Vagina (tissue), 2 donors: ENCODE results near the gene NUP210. TPM values are rescaled to one million over a fixed set of nuclear protein-coding genes. Genes with fewer than 3 reads are reported as not detected.

Experiments
- DNase-seq, 2 donors: peaks; one replicate each; pipeline ENCODE4 v3.0.0-alpha.2; 2017; ENCODE audit errors: extremely low spot score in 2 of 2
- H3K27ac ChIP-seq: fragments of 200-600 bp; sonication (generic); one replicate; pipeline ENCODE4 v1.5.1; 2019
- H3K27me3 ChIP-seq: fragments of 200-600 bp; sonication (generic); one replicate; pipeline ENCODE4 v1.5.1; 2019
- H3K36me3 ChIP-seq, 2 donors: fragments of 200-600 bp; sonication (generic); one replicate each; pipeline ENCODE4 v1.5.1; 2017 to 2019
- H3K4me1 ChIP-seq: fragments of 200-600 bp; sonication (generic); one replicate; pipeline ENCODE4 v1.5.1; 2019
- H3K4me3 ChIP-seq, 2 donors: fragments of 200-600 bp; sonication (generic); 1 replicate in 1 of 2; 2 replicates in 1 of 2; pipeline ENCODE4 v1.5.1; 2016 to 2019
- H3K9me3 ChIP-seq: fragments of 200-600 bp; sonication (generic); one replicate; pipeline ENCODE4 v1.5.1; 2019
- CTCF ChIP-seq, 3 experiments: fragments of 450-650 bp in 2 of 3; fragments of 200-600 bp in 1 of 3; sonication (generic) in 1 of 3; IDR thresholded peaks; one replicate each; pipeline ENCODE4 v1.5.1; 2017 to 2019; ENCODE audit warnings: antibody characterized with exemption in 3 of 3, mild to moderate bottlenecking in 2 of 3, moderate library complexity in 2 of 3
- POLR2A ChIP-seq, 2 donors: fragments of 450-650 bp; IDR thresholded peaks; one replicate each; pipeline ENCODE4 v1.6.1; 2017; ENCODE audit warnings: antibody characterized with exemption in 2 of 2, mild to moderate bottlenecking in 2 of 2, moderate library complexity in 2 of 2
- POLR2AphosphoS5 ChIP-seq, 2 donors: sonication (generic); formaldehyde crosslinking; IDR thresholded peaks; one replicate each; pipeline ENCODE4 v1.9.0; 2017; ENCODE audit warnings: antibody characterized with exemption in 2 of 2, mild to moderate bottlenecking in 2 of 2, low read depth in 1 of 2; ENCODE audit not compliant: insufficient read depth in 1 of 2
- intact Hi-C: fragments of 100-400 bp; cut with DNase I; formaldehyde crosslinking; loops from one replicate; pipeline ENCODE4 v1.15.1; 2023
- total RNA-seq: library from RNA; depleted of rRNA; stranded (reverse); fragments of >200 nt; gene quantifications from one replicate; pipeline ENCODE4 v1.2.3, GENCODE V29; 2016

Gene NUP210
- total RNA-seq, 1 donor from 2014 or later, result 10.1 TPM

GRCh38 chr3:13377021-13377420, 43.1 kb downstream of the NUP210 start:
- intact Hi-C loops, result no loop called here

GRCh38 chr3:13376091-13376490, 44.0 kb downstream of the NUP210 start:
- intact Hi-C loops, result no loop called here
- Histone ChIP-seq H3K9me3 (no peaks in the 10 kb centered on the region), H3K27me3 (no peaks in the 10 kb centered on the region), H3K36me3 (no peaks in the 10 kb centered on the region), H3K4me3 (no peak overlapping the region), H3K27ac (no peak overlapping the region), H3K4me1 (no peaks in the 10 kb centered on the region)
- DNase-seq, result no peak
- TF ChIP-seq CTCF (IDR thresholded peaks at IDR 0.05), result no peak
- TF ChIP-seq POLR2A (IDR thresholded peaks at IDR 0.05), result no peak
- TF ChIP-seq POLR2AphosphoS5 (IDR thresholded peaks at IDR 0.05; ENCODE audit: insufficient read depth in 1 of 2, low read depth in 1 of 2), result no peak

More at GRCh38 chr3:13377021-13377420, 43.1 kb downstream of the NUP210 start:
- H3K27ac ChIP-seq, result no peak overlapping the region
- no peak for DNase-seq
- H3K36me3 ChIP-seq, result no peaks in the 10 kb centered on the region
- H3K4me3 ChIP-seq, result no peak overlapping the region
- no peaks in the 10 kb centered on the region for H3K9me3 ChIP-seq
- no peaks in the 10 kb centered on the region for H3K27me3 ChIP-seq
- no peaks in the 10 kb centered on the region for H3K4me1 ChIP-seq
- TF ChIP-seq POLR2A (IDR thresholded peaks at IDR 0.05), result no peak
- no peak for TF ChIP-seq POLR2AphosphoS5 (IDR thresholded peaks at IDR 0.05; ENCODE audit: insufficient read depth in 1 of 2, low read depth in 1 of 2)
- TF ChIP-seq CTCF (IDR thresholded peaks at IDR 0.05), result no peak

- intact Hi-C loops, result no loop called here
- no peak overlapping the region for H3K27ac ChIP-seq
- H3K4me1 ChIP-seq, result no peaks in the 10 kb centered on the region
- no peak for TF ChIP-seq CTCF (IDR thresholded peaks at IDR 0.05)
- no peak for TF ChIP-seq POLR2AphosphoS5 (IDR thresholded peaks at IDR 0.05; ENCODE audit: insufficient read depth in 1 of 2, low read depth in 1 of 2)
- TF ChIP-seq POLR2A (IDR thresholded peaks at IDR 0.05), result no peak
- no peaks in the 10 kb centered on the region for H3K36me3 ChIP-seq
- H3K4me3 ChIP-seq, result no peak overlapping the region
- H3K27me3 ChIP-seq, result no peaks in the 10 kb centered on the region
- DNase-seq, result no peak
- H3K9me3 ChIP-seq, result no peaks in the 10 kb centered on the region
These were observed 44.7 kb downstream of the NUP210 start for GRCh38 chr3:13375464-13375863.

GRCh38 chr3:13373975-13374586, 46.0 kb downstream of the NUP210 start:
- no peaks in the 10 kb centered on the region for H3K4me1 ChIP-seq
- intact Hi-C loops, result no loop called here
- no peak for DNase-seq
- TF ChIP-seq CTCF (IDR thresholded peaks at IDR 0.05) (no peak), POLR2A (IDR thresholded peaks at IDR 0.05) (no peak), POLR2AphosphoS5 (IDR thresholded peaks at IDR 0.05; ENCODE audit: insufficient read depth in 1 of 2, low read depth in 1 of 2) (no peak)
- H3K36me3 ChIP-seq, result no peaks in the 10 kb centered on the region
- no peaks in the 10 kb centered on the region for H3K9me3 ChIP-seq
- H3K4me3 ChIP-seq, result no peak overlapping the region
- H3K27ac ChIP-seq, result no peak overlapping the region
- no peaks in the 10 kb centered on the region for H3K27me3 ChIP-seq

GRCh38 chr3:13372656-13373055, 47.5 kb downstream of the NUP210 start:
- no peak for DNase-seq
- H3K27ac ChIP-seq, result no peak overlapping the region
- H3K4me1 ChIP-seq, result no peaks in the 10 kb centered on the region
- H3K36me3 ChIP-seq, result no peaks in the 10 kb centered on the region
- TF ChIP-seq CTCF (IDR thresholded peaks at IDR 0.05) (no peak), POLR2A (IDR thresholded peaks at IDR 0.05) (no peak)
- H3K27me3 ChIP-seq, result no peaks in the 10 kb centered on the region
- no peaks in the 10 kb centered on the region for H3K9me3 ChIP-seq
- intact Hi-C loops, result no loop called here
- no peak overlapping the region for H3K4me3 ChIP-seq
